H9 (cell line): ENCODE results near the gene DCAF8. TPM values are rescaled to one million over a fixed set of nuclear protein-coding genes. Genes with fewer than 3 reads are reported as not detected.

Experiments used
- DNase-seq: peaks from one replicate; pipeline ENCODE4 v3.0.0-alpha.2; 2017
- H2AFZ ChIP-seq: one replicate; pipeline ENCODE4 v1.6.1; 2013; ENCODE audit warnings: mild to moderate bottlenecking, low read length, control low read depth, moderate library complexity
- H2AK5ac ChIP-seq: 2 replicates; pipeline ENCODE4 v1.6.1; 2013; ENCODE audit warnings: low read length, control low read depth, mixed read lengths; ENCODE audit not compliant: insufficient read length
- H2BK120ac ChIP-seq: one replicate; pipeline ENCODE4 v1.6.1; 2013; ENCODE audit warnings: low read depth, mild to moderate bottlenecking, low read length, control low read depth, inconsistent platforms; ENCODE audit not compliant: poor library complexity, severe bottlenecking
- H2BK12ac ChIP-seq: 2 replicates; pipeline ENCODE4 v1.6.1; 2013; ENCODE audit warnings: low read length, control low read depth, mixed read lengths, low read depth; ENCODE audit not compliant: insufficient read length
- H2BK15ac ChIP-seq: 2 replicates; pipeline ENCODE4 v1.6.1; 2013; ENCODE audit warnings: low read depth, low read length, control low read depth
- H2BK20ac ChIP-seq: one replicate; pipeline ENCODE4 v1.6.1; 2013; ENCODE audit warnings: low read depth, mild to moderate bottlenecking, low read length, control low read depth, inconsistent platforms; ENCODE audit not compliant: poor library complexity, severe bottlenecking
- H2BK5ac ChIP-seq: 2 replicates; pipeline ENCODE4 v1.6.1; 2013; ENCODE audit warnings: low read length, control low read depth, mixed read lengths; ENCODE audit not compliant: insufficient read length
- H3K14ac ChIP-seq: 2 replicates; pipeline ENCODE4 v1.6.1; 2013; ENCODE audit warnings: low read length, control low read depth; ENCODE audit not compliant: insufficient read depth
- H3K18ac ChIP-seq: 2 replicates; pipeline ENCODE4 v1.6.1; 2013; ENCODE audit warnings: low read depth, mild to moderate bottlenecking, mixed read lengths, low read length, control low read depth; ENCODE audit not compliant: insufficient read length
- H3K23ac ChIP-seq: 2 replicates; pipeline ENCODE4 v1.6.1; 2013; ENCODE audit warnings: low read length, control low read depth, mixed read lengths, low read depth; ENCODE audit not compliant: insufficient read length
- H3K23me2 ChIP-seq: 2 replicates; pipeline ENCODE4 v1.6.1; 2013; ENCODE audit warnings: low read depth, mild to moderate bottlenecking, mixed read lengths, low read length, control low read depth; ENCODE audit not compliant: insufficient read length, poor library complexity, severe bottlenecking
- H3K27ac ChIP-seq: 2 replicates; pipeline ENCODE4 v1.5.1; 2013; ENCODE audit warnings: low read length, control low read depth, mixed read lengths, low read depth; ENCODE audit not compliant: insufficient read length
- H3K27me3 ChIP-seq: 2 replicates; pipeline ENCODE4 v1.6.1; 2013; ENCODE audit warnings: low read length, control low read depth, inconsistent platforms; ENCODE audit not compliant: insufficient read depth
- H3K4ac ChIP-seq: 2 replicates; pipeline ENCODE4 v1.6.1; 2013; ENCODE audit warnings: low read depth, mild to moderate bottlenecking, control low read depth, inconsistent platforms, low read length, moderate library complexity
- H3K4me1 ChIP-seq: 2 replicates; pipeline ENCODE4 v1.6.1; 2013; ENCODE audit warnings: low read length, control low read depth, inconsistent platforms; ENCODE audit not compliant: insufficient read depth
- H3K4me2 ChIP-seq: 2 replicates; pipeline ENCODE4 v1.6.1; 2013; ENCODE audit warnings: low read length, control low read depth, mixed read lengths; ENCODE audit not compliant: insufficient read length, insufficient read depth
- H3K56ac ChIP-seq: 2 replicates; pipeline ENCODE4 v1.6.1; 2013; ENCODE audit warnings: low read depth, mild to moderate bottlenecking, mixed read lengths, low read length, control low read depth; ENCODE audit not compliant: insufficient read length
- H3K79me1 ChIP-seq: 2 replicates; pipeline ENCODE4 v1.6.1; 2013; ENCODE audit warnings: low read depth, mild to moderate bottlenecking, moderate library complexity, low read length, control low read depth, inconsistent platforms; ENCODE audit not compliant: insufficient read depth, poor library complexity, severe bottlenecking
- H3K79me2 ChIP-seq: 2 replicates; pipeline ENCODE4 v1.6.1; 2013; ENCODE audit warnings: low read length, control low read depth, inconsistent platforms; ENCODE audit not compliant: insufficient read depth
- H3K9ac ChIP-seq: 2 replicates; pipeline ENCODE4 v1.6.1; 2013; ENCODE audit warnings: low read length, control low read depth, mixed read lengths; ENCODE audit not compliant: insufficient read length; ENCODE audit errors: extremely low read depth
- H3K9me3 ChIP-seq: one replicate; pipeline ENCODE4 v1.6.1; 2013; ENCODE audit warnings: low read depth, low read length, inconsistent platforms; ENCODE audit not compliant: control insufficient read depth
- H3T11ph ChIP-seq: one replicate; pipeline ENCODE4 v1.6.1; 2013; ENCODE audit warnings: mild to moderate bottlenecking, low read length, control low read depth, inconsistent platforms
- H4K20me1 ChIP-seq: one replicate; pipeline ENCODE4 v1.6.1; 2013; ENCODE audit not compliant: control insufficient read depth, insufficient read length, insufficient read depth
- H4K5ac ChIP-seq: 2 replicates; pipeline ENCODE4 v1.6.1; 2013; ENCODE audit warnings: low read depth, mild to moderate bottlenecking, mixed read lengths, low read length, control low read depth; ENCODE audit not compliant: insufficient read length
- H4K8ac ChIP-seq: replicated peaks from 2 replicates; pipeline ENCODE4 v1.6.1; 2013; ENCODE audit warnings: low read length, control low read depth, mixed read lengths, low read depth; ENCODE audit not compliant: insufficient read length
- H4K91ac ChIP-seq: 2 replicates; pipeline ENCODE4 v1.6.1; 2013; ENCODE audit warnings: low read depth, mild to moderate bottlenecking, moderate library complexity, mixed read lengths, low read length, control low read depth; ENCODE audit not compliant: insufficient read length
- H3K27ac Mint-ChIP-seq, 3 experiments: 2 replicates in 2 of 3; 3 replicates in 1 of 3; pipeline ENCODE4 v1.8.0; 2020 to 2021; ENCODE audit warnings: mixed read lengths in 3 of 3, mild to moderate bottlenecking in 1 of 3, moderate library complexity in 1 of 3
- H3K27me3 Mint-ChIP-seq: 2 replicates; pipeline ENCODE4 v1.8.0; 2021; ENCODE audit warnings: low read depth, mild to moderate bottlenecking, moderate library complexity, mixed read lengths
- H3K36me3 Mint-ChIP-seq, 3 experiments: 2 replicates in 2 of 3; 3 replicates in 1 of 3; pipeline ENCODE4 v1.8.0; 2020 to 2021; ENCODE audit warnings: low read depth in 3 of 3, mixed read lengths in 3 of 3; ENCODE audit not compliant: insufficient read depth in 1 of 3
- H3K4me1 Mint-ChIP-seq, 2 experiments: 2 replicates each; pipeline ENCODE4 v1.8.0; 2020; ENCODE audit warnings: mixed read lengths in 2 of 2
- H3K4me3 Mint-ChIP-seq, 2 experiments: 2 replicates in 1 of 2; 3 replicates in 1 of 2; pipeline ENCODE4 v1.8.0; 2020 to 2021; ENCODE audit warnings: mild to moderate bottlenecking in 2 of 2, mixed read lengths in 2 of 2, moderate library complexity in 1 of 2
- H3K9me3 Mint-ChIP-seq, 2 experiments: 2 replicates in 1 of 2; 3 replicates in 1 of 2; pipeline ENCODE4 v1.8.0; 2020; ENCODE audit warnings: mild to moderate bottlenecking in 2 of 2, mixed read lengths in 2 of 2, moderate library complexity in 1 of 2
- WGBS: extraction: QIAGEN DNeasy Blood & Tissue Kit; methylation state at CpG from one replicate; pipeline ENCODE4 v1.1.7; 2013; ENCODE audit warnings: missing lambda C conversion rate, low lambda C conversion rate, mixed read lengths; ENCODE audit not compliant: insufficient read length; ENCODE audit errors: extremely low coverage; 5-methylcytosine and 5-hydroxymethylcytosine counted together
- total RNA-seq: library from RNA; stranded (reverse); gene quantifications from 2 replicates; pipeline ENCODE4 v1.2.1, GENCODE V29; 2021
- TF ChIP-seq, protein P1 (sequence below): fragments of 200-600 bp; sonication (generic); conservative IDR thresholded peaks from 3 replicates; pipeline ENCODE4 v1.8.0; 2021; ENCODE audit warnings: antibody characterized with exemption, mild to moderate bottlenecking

Gene DCAF8
- total RNA-seq, 1 experiment from 2014 or later = 106 TPM

DNA sequence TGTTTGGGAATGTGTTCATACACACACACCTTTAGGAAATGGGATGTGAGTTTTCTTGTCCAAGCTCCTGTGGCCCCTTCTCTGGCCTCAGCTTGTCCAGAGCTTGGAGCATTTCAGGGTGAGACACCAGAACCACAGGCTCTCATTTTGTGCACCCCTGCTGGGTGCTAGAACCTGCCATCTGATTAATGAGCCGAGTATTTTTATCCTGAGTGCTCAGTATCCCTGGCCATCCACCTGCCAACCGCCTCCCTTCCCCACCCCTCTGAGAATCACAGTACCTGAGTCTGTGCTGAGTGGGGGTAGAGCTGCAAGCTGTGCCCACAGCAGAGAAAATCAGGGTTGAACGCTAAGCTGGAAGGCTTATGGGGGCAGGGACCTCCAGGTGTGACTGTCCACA, 70.6 kb downstream of the DCAF8 start:
- Histone ChIP-seq H3K14ac (no peak overlapping the region), H2BK120ac (no peak overlapping the region)
- H3K36me3 Mint-ChIP-seq = no peaks in the 10 kb centered on the region; a peak in 1 of 7 replicates

More for the DNA sequence above, 70.6 kb downstream of the DCAF8 start:
- Histone ChIP-seq H3K4me1 (peaks cover 3% of the 10 kb centered on the region; the same call in 1 of the 2 replicates), H4K20me1 (no peaks in the 10 kb centered on the region), H3K56ac (no peak overlapping the region), H2AK5ac (no peak overlapping the region), H2BK15ac (no peak overlapping the region), H3K4me2 (no peak overlapping the region), H2AFZ (no peak overlapping the region), H3T11ph (no peak overlapping the region), H3K9ac (no peak overlapping the region), H2BK12ac (no peak overlapping the region), H3K18ac (no peak overlapping the region), H3K79me1 (no peaks in the 10 kb centered on the region), H3K23ac (no peak overlapping the region), H3K4ac (no peak overlapping the region), H3K27ac (no peak overlapping the region), H4K5ac (no peak overlapping the region), H2BK5ac (no peak overlapping the region), H3K9me3 (no peaks in the 10 kb centered on the region), H4K91ac (no peak overlapping the region), H3K79me2 (no peaks in the 10 kb centered on the region), H4K8ac (no peak overlapping the region), H2BK20ac (no peak overlapping the region), H3K27me3 (no peaks in the 10 kb centered on the region), H3K23me2 (no peaks in the 10 kb centered on the region)
- DNase-seq = no peak
- no peak overlapping the region for H3K27ac Mint-ChIP-seq
- peaks cover 18% of the 10 kb centered on the region for H3K27me3 Mint-ChIP-seq
- H3K4me1 Mint-ChIP-seq = peaks cover 9 to 11% of the 10 kb centered on the region in 2 experiments; a peak in 3 of 4 replicates
- WGBS = no CpG with 5 or more reads among the region's 3 CpGs
- TF ChIP-seq, protein P1, sequence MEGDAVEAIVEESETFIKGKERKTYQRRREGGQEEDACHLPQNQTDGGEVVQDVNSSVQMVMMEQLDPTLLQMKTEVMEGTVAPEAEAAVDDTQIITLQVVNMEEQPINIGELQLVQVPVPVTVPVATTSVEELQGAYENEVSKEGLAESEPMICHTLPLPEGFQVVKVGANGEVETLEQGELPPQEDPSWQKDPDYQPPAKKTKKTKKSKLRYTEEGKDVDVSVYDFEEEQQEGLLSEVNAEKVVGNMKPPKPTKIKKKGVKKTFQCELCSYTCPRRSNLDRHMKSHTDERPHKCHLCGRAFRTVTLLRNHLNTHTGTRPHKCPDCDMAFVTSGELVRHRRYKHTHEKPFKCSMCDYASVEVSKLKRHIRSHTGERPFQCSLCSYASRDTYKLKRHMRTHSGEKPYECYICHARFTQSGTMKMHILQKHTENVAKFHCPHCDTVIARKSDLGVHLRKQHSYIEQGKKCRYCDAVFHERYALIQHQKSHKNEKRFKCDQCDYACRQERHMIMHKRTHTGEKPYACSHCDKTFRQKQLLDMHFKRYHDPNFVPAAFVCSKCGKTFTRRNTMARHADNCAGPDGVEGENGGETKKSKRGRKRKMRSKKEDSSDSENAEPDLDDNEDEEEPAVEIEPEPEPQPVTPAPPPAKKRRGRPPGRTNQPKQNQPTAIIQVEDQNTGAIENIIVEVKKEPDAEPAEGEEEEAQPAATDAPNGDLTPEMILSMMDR = no peak
- H3K9me3 Mint-ChIP-seq = no peaks in the 10 kb centered on the region
- no peak overlapping the region for H3K4me3 Mint-ChIP-seq
